Measurements from ENCODE around the gene EXOSC9.

EXOSC9 gene

GRCh38 chr4:121842862-121843261 lies 41.7 kb downstream of the EXOSC9 start:
- H3K27me3 Mint-ChIP-seq = no peaks in the 10 kb centered on the region
- no peaks in the 10 kb centered on the region for H3K4me1 Mint-ChIP-seq
- ATAC-seq (no peak), DNase-seq (no peak)
- H3K9me3 Mint-ChIP-seq = no peaks in the 10 kb centered on the region
- peak overlapping the region in 1 of 2 donors; percentile 23 for H3K27ac Mint-ChIP-seq
- H3K4me3 Mint-ChIP-seq = no peak overlapping the region

DNA sequence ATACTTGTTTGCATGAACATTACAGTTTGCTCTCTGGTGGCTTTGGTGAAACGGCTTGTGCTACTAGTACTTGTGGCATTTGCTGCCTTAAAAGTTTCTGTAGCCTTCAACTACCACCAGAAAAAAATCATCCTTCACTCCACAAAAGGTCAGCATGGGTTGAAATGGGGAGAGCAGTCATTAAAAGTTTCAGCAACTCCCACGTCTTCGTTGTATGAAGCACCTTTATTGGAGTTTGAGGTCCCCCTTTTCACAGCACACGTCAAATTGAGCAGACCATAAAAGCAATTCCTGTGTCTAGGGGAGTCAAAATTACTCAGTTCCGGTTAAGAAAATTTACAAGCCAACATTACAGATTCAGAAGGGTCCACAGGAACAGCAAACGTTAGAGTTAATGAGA lies 45.5 kb downstream of the EXOSC9 start:
- ATAC-seq = no peak

DNA sequence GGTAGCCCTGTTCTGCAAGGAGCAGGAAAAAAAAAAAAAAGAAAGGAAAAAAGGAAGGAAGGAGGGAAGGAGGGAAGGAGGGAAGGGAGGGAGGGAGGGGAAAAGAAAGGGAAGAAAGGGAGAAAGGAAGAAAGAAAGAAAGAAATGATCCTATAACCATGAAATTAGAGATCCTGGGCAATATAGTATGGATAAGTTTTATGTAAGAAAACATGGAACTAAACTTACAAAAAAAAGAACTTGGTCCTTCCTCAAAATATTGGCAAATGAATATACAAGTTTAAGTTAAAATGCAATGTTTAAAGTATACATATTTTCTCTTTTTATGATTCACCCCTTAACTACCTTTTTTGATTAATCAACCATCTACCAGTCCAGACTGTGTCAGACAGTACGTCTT lies 50.2 kb downstream of the EXOSC9 start:
- Mint-ChIP-seq H3K27me3 (no peaks in the 10 kb centered on the region), H3K4me3 (no peak overlapping the region), H3K9me3 (no peaks in the 10 kb centered on the region), H3K27ac (no peak overlapping the region), H3K4me1 (no peaks in the 10 kb centered on the region)
- DNase-seq (no peak), ATAC-seq (no peak)

More for the DNA sequence above, 45.5 kb downstream of the EXOSC9 start:
- H3K27me3 Mint-ChIP-seq = no peaks in the 10 kb centered on the region
- H3K4me1 Mint-ChIP-seq = no peaks in the 10 kb centered on the region
- no peak overlapping the region for H3K4me3 Mint-ChIP-seq
- H3K27ac Mint-ChIP-seq = no peak overlapping the region
- no peak for DNase-seq
- H3K9me3 Mint-ChIP-seq = no peaks in the 10 kb centered on the region

DNA sequence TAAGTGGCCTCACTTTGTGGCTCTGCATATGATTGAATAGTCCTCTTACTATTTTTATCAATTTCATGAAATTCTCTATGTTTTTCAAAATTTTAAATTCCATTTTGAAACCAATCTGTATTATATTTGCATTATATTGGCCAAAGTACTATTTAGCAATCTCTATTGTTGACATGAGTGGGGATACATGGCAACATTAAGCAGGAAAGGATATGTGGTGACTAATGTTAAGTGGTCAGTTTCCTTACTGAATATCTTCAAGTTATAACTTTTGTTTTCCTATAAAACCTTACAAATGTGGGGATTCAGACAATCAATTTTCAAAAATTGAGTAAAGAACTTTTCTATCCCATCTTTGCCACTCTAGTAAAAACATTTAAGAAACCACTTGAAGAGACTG lies 59.0 kb downstream of the EXOSC9 start:
- H3K4me1 Mint-ChIP-seq = peaks cover 13% of the 10 kb centered on the region
- no peak overlapping the region for H3K27ac Mint-ChIP-seq
- no peaks in the 10 kb centered on the region for H3K27me3 Mint-ChIP-seq
- no peak overlapping the region for H3K4me3 Mint-ChIP-seq
- ATAC-seq = no peak
- DNase-seq = no peak
- no peaks in the 10 kb centered on the region for H3K9me3 Mint-ChIP-seq

GRCh38 chr4:121861426-121861825 lies 60.3 kb downstream of the EXOSC9 start:
- ATAC-seq = no peak
- no peak for DNase-seq
- no peaks in the 10 kb centered on the region for H3K27me3 Mint-ChIP-seq
- no peak overlapping the region for H3K27ac Mint-ChIP-seq
- no peaks in the 10 kb centered on the region for H3K9me3 Mint-ChIP-seq
- H3K4me3 Mint-ChIP-seq = no peak overlapping the region
- peaks cover 14% of the 10 kb centered on the region for H3K4me1 Mint-ChIP-seq

DNA sequence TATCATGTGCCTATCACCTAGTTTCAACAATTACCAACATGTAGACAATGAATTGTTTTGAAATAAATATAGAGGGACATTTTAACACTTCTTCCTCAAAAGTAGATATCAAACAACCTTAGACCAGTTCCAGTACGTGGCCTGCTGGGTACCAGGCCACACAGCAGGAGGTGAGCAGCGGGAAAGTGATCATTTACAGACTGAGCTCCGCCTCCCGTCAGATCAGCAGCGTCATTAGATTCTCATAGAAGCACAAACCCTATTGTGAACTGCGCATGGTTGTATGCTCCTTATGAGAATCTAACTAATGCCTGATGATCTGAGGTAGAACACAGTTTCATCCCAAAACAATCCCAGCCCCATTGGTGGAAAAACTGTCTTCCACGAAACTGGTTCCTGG lies 62.7 kb downstream of the EXOSC9 start:
- Mint-ChIP-seq H3K27ac (no peak overlapping the region), H3K27me3 (no peaks in the 10 kb centered on the region), H3K4me1 (peaks cover 20% of the 10 kb centered on the region), H3K9me3 (no peaks in the 10 kb centered on the region), H3K4me3 (no peak overlapping the region)
- ATAC-seq (no peak), DNase-seq (no peak)

Data from stimulated activated naive CD8-positive, alpha-beta T cell treated with anti-CD3 and anti-CD28 coated beads, Interleukin-15, amount 100 ng/mL, for 72 hours (primary cell).